ENCODE results near the gene ARL9. TPM values are rescaled to one million over a fixed set of nuclear protein-coding genes. Genes with fewer than 3 reads are reported as not detected.

ARL9 gene
- total and polyA plus RNA-seq, 2 experiments from 2014 or later: 0.85 TPM; not detected in 1

DNA sequence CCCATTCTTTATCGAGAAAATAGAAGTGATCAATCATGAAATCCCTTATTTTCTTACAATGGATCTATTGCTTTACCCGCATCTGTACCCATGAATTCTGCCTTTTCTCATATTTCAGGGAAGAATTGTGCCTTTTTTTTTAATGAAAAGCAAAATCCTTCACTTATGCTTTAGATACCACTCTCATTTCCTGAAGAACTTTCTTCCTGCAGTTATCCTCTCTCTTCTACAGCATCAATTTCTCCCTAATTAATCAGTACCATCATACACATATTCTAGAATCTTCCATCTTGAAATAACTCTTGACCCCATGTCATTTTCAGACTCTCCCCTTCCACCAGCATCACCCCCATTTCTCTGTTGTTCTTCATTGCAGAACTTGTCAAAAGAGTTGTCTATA is 26.6 kb downstream of the ARL9 start:
- no peaks in the 10 kb centered on the region for H3K4me1 ChIP-seq (ENCODE audit: insufficient read depth)
- peaks cover 9% of the 10 kb centered on the region for H3K27me3 ChIP-seq
- no peak overlapping the region for H2AFZ ChIP-seq
- no peaks in the 10 kb centered on the region for H3K79me2 ChIP-seq
- no peak for TF ChIP-seq EZH2 (IDR thresholded peaks at IDR 0.05; ENCODE audit: borderline replicate concordance)
- H3K9me3 ChIP-seq (ENCODE audit: low read depth): no peaks in the 10 kb centered on the region
- H3K36me3 ChIP-seq (replicated peaks; ENCODE audit: insufficient read depth, low read depth): no peaks in the 10 kb centered on the region
- no peaks in the 10 kb centered on the region for H3K9me2 ChIP-seq (replicated peaks; ENCODE audit: insufficient read depth)
- no peak for DNase-seq (ENCODE audit: low spot score)
- no peaks in the 10 kb centered on the region for H4K20me1 ChIP-seq (ENCODE audit: insufficient read depth, poor library complexity, severe bottlenecking)
- no peak overlapping the region for H3K4me3 ChIP-seq
- WGBS (ENCODE audit: low lambda C conversion rate, missing lambda C conversion rate): 94% methylated on average over 2 of the region's 2 CpGs
- H3K4me2 ChIP-seq: no peak overlapping the region
- H3K27ac ChIP-seq: no peak overlapping the region

DNA sequence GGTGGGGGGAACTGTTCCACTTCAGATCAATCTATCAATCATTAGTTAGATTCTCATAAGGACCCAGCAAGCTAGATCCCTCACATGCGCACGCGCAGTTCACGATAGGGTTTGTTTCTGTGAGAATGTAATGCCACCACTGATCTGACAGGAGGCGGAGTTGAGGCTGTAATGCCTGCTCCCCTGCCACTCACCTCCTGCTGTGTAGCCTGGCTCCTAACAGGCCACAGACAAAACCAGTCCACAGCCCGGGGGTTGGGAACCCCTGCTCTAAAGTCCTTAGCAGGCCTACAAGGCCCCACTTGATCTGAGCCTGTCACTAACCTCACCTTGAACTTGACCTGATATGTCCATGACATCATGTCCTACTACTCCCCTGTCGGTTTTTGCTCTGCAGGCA is 30.3 kb downstream of the ARL9 start:
- Histone ChIP-seq H2AFZ (no peak overlapping the region), H3K4me1 (ENCODE audit: insufficient read depth) (no peaks in the 10 kb centered on the region), H3K36me3 (replicated peaks; ENCODE audit: insufficient read depth, low read depth) (no peaks in the 10 kb centered on the region), H3K27me3 (peaks cover 9% of the 10 kb centered on the region), H3K79me2 (no peaks in the 10 kb centered on the region), H3K9me3 (ENCODE audit: low read depth) (no peaks in the 10 kb centered on the region), H3K27ac (no peak overlapping the region), H3K4me2 (no peak overlapping the region), H3K9me2 (replicated peaks; ENCODE audit: insufficient read depth) (no peaks in the 10 kb centered on the region), H3K4me3 (no peak overlapping the region), H4K20me1 (ENCODE audit: insufficient read depth, poor library complexity, severe bottlenecking) (no peaks in the 10 kb centered on the region)
- 91% methylated on average over 7 of the region's 7 CpGs for WGBS (ENCODE audit: low lambda C conversion rate, missing lambda C conversion rate)
- TF ChIP-seq EZH2phosphoT487 (IDR thresholded peaks at IDR 0.05; ENCODE audit: low read depth, severe bottlenecking, unreplicated experiment) (no peak), EZH2 (IDR thresholded peaks at IDR 0.05; ENCODE audit: borderline replicate concordance) (no peak)
- TF ChIP-seq, protein P1, sequence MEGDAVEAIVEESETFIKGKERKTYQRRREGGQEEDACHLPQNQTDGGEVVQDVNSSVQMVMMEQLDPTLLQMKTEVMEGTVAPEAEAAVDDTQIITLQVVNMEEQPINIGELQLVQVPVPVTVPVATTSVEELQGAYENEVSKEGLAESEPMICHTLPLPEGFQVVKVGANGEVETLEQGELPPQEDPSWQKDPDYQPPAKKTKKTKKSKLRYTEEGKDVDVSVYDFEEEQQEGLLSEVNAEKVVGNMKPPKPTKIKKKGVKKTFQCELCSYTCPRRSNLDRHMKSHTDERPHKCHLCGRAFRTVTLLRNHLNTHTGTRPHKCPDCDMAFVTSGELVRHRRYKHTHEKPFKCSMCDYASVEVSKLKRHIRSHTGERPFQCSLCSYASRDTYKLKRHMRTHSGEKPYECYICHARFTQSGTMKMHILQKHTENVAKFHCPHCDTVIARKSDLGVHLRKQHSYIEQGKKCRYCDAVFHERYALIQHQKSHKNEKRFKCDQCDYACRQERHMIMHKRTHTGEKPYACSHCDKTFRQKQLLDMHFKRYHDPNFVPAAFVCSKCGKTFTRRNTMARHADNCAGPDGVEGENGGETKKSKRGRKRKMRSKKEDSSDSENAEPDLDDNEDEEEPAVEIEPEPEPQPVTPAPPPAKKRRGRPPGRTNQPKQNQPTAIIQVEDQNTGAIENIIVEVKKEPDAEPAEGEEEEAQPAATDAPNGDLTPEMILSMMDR (IDR thresholded peaks at IDR 0.05; ENCODE audit: poor library complexity): no peak
- no peak for DNase-seq (ENCODE audit: low spot score)

DNA sequence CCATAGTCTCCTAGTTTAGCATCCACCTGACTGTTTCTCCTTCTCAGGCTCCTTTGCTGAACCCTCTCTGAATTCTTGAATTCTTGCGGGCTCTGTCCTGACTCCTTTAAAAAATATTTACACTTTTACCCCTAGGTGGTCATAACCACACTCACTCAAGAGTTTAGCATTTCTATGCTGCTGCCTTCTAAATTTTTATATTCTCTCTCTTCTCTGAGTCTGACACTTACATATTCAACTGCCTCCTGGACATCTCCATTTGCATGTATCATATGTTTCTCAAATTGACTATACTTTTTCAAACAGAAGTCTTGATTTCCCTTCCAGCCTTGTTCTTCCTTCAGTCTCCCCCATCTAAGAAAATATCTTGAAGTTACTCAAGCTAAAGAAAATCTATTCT is 31.6 kb downstream of the ARL9 start:
- H3K9me2 ChIP-seq (replicated peaks; ENCODE audit: insufficient read depth): no peaks in the 10 kb centered on the region
- WGBS (ENCODE audit: low lambda C conversion rate, missing lambda C conversion rate): 100% methylated on average over 1 of the region's 1 CpG

DNA sequence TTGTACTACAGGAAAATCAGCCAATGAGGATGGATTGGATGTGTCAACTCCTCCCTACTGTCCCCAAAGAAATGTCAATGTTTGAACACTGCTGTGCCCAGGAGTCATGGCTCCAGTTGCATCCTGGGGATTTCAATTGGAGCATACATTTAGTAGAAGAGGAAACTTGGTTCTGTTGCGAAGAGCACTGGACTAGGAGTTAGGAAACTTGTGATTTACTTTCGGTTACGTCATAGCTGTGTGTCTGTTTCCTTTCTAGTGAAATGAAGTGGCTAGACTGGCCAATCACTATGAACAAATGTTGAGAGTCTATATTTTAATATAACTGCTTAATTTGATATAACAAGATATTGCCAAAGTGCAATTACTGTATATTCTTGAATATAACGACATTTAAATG is 35.2 kb downstream of the ARL9 start:
- Histone ChIP-seq H3K4me2 (no peak overlapping the region), H3K9me3 (ENCODE audit: low read depth) (no peaks in the 10 kb centered on the region), H3K27ac (no peak overlapping the region), H3K27me3 (no peaks in the 10 kb centered on the region), H3K79me2 (no peaks in the 10 kb centered on the region), H3K9me2 (replicated peaks; ENCODE audit: insufficient read depth) (no peaks in the 10 kb centered on the region), H3K36me3 (replicated peaks; ENCODE audit: insufficient read depth, low read depth) (no peaks in the 10 kb centered on the region), H3K4me3 (no peak overlapping the region), H2AFZ (no peak overlapping the region), H3K4me1 (ENCODE audit: insufficient read depth) (no peaks in the 10 kb centered on the region), H4K20me1 (ENCODE audit: insufficient read depth, poor library complexity, severe bottlenecking) (no peaks in the 10 kb centered on the region)
- DNase-seq (ENCODE audit: low spot score): no peak
- TF ChIP-seq EZH2phosphoT487 (IDR thresholded peaks at IDR 0.05; ENCODE audit: low read depth, severe bottlenecking, unreplicated experiment) (no peak), EZH2 (IDR thresholded peaks at IDR 0.05; ENCODE audit: borderline replicate concordance) (no peak)
- TF ChIP-seq, protein P1 (IDR thresholded peaks at IDR 0.05; ENCODE audit: poor library complexity): no peak
- WGBS (ENCODE audit: low lambda C conversion rate, missing lambda C conversion rate): 96% methylated on average over 4 of the region's 4 CpGs

More for the DNA sequence above, 31.6 kb downstream of the ARL9 start:
- H3K27ac ChIP-seq: no peak overlapping the region
- H3K4me2 ChIP-seq: no peak overlapping the region
- no peak for DNase-seq (ENCODE audit: low spot score)
- H3K4me3 ChIP-seq: no peak overlapping the region
- TF ChIP-seq, protein P1 (IDR thresholded peaks at IDR 0.05; ENCODE audit: poor library complexity): no peak
- no peak for TF ChIP-seq EZH2 (IDR thresholded peaks at IDR 0.05; ENCODE audit: borderline replicate concordance)
- TF ChIP-seq EZH2phosphoT487 (IDR thresholded peaks at IDR 0.05; ENCODE audit: low read depth, severe bottlenecking, unreplicated experiment): no peak
- H2AFZ ChIP-seq: no peak overlapping the region
- no peaks in the 10 kb centered on the region for H3K4me1 ChIP-seq (ENCODE audit: insufficient read depth)
- peaks cover 6% of the 10 kb centered on the region for H3K27me3 ChIP-seq
- H4K20me1 ChIP-seq (ENCODE audit: insufficient read depth, poor library complexity, severe bottlenecking): no peaks in the 10 kb centered on the region
- H3K79me2 ChIP-seq: no peaks in the 10 kb centered on the region
- no peaks in the 10 kb centered on the region for H3K9me3 ChIP-seq (ENCODE audit: low read depth)
- no peaks in the 10 kb centered on the region for H3K36me3 ChIP-seq (replicated peaks; ENCODE audit: insufficient read depth, low read depth)
